Kidney epithelial cell (primary cell): ENCODE data around the gene NCOA5. TPM values are rescaled to one million over a fixed set of nuclear protein-coding genes. Genes with fewer than 3 reads are reported as not detected.

Experiments
- DNase-seq: peaks from one replicate; pipeline ENCODE4 v3.0.0-alpha.2; 2010; ENCODE audit warnings: low read depth
- H3K27me3 ChIP-seq: 2 replicates; pipeline ENCODE4 v1.6.0; 2011; ENCODE audit warnings: low read length; ENCODE audit not compliant: control insufficient read depth, insufficient read depth
- H3K36me3 ChIP-seq: 2 replicates; pipeline ENCODE4 v1.5.1; 2011; ENCODE audit warnings: low read length; ENCODE audit not compliant: control insufficient read depth, insufficient read depth
- H3K4me3 ChIP-seq: 2 replicates; pipeline ENCODE4 v1.5.1; 2011; ENCODE audit warnings: low read depth, mild to moderate bottlenecking, control low read depth, low read length
- CTCF ChIP-seq: IDR thresholded peaks from 2 replicates; pipeline ENCODE4 v1.5.1; 2011; ENCODE audit warnings: mild to moderate bottlenecking, moderate library complexity, low read length, control low read depth, inconsistent platforms; ENCODE audit not compliant: insufficient read depth, poor library complexity, severe bottlenecking
- total RNA-seq: library from RNA; depleted of rRNA; stranded (reverse); fragments of >200 nt; gene quantifications from 2 replicates; pipeline ENCODE4 v1.2.3, GENCODE V29; 2015

The NCOA5 gene
- total RNA-seq, 1 donor from 2014 or later: 31.4 TPM

GRCh38 chr20:46089167-46089416, 670 bp downstream of the NCOA5 start:
- no peak for TF ChIP-seq CTCF
- H3K27me3 ChIP-seq: no peaks in the 10 kb centered on the region
- no peaks in the 10 kb centered on the region for H3K36me3 ChIP-seq
- DNase-seq: no peak
- H3K4me3 ChIP-seq: peak overlapping the region; percentile 96

- H3K36me3 ChIP-seq: no peaks in the 10 kb centered on the region
- peak overlapping the region; percentile 96 for H3K4me3 ChIP-seq
- DNase-seq: no peak
- no peak for TF ChIP-seq CTCF
- H3K27me3 ChIP-seq: no peaks in the 10 kb centered on the region
These were observed 1.2 kb downstream of the NCOA5 start for GRCh38 chr20:46088409-46089166.

GRCh38 chr20:46087161-46087560, 2.6 kb downstream of the NCOA5 start:
- Histone ChIP-seq H3K36me3 (no peaks in the 10 kb centered on the region), H3K4me3 (no peak overlapping the region), H3K27me3 (no peaks in the 10 kb centered on the region)
- peak; percentile 27 for TF ChIP-seq CTCF
- no peak for DNase-seq

- no peaks in the 10 kb centered on the region for H3K36me3 ChIP-seq
- no peak for DNase-seq
- no peak overlapping the region for H3K4me3 ChIP-seq
- H3K27me3 ChIP-seq: no peaks in the 10 kb centered on the region
- TF ChIP-seq CTCF: no peak
These were observed 4.4 kb downstream of the NCOA5 start for GRCh38 chr20:46085179-46085851.

- H3K4me3 ChIP-seq: no peak overlapping the region
- no peak for DNase-seq
- H3K27me3 ChIP-seq: no peaks in the 10 kb centered on the region
- H3K36me3 ChIP-seq: no peaks in the 10 kb centered on the region
- TF ChIP-seq CTCF: no peak
These were observed 5.0 kb downstream of the NCOA5 start for GRCh38 chr20:46084805-46085178.
